K562 (cell line): ENCODE results near the gene ZMIZ1. TPM values are rescaled to one million over a fixed set of nuclear protein-coding genes. Genes with fewer than 3 reads are reported as not detected.

Experiments
- ATAC-seq: fragments of 200-7000 bp; cut with Tn5 transposase; 3 replicates; pipeline ENCODE4 v1.9.1; 2020; ENCODE audit warnings: moderate library complexity
- BruUV-seq: library from RNA; stranded (reverse); fragments of 400-500 nt; replicated peaks from 2 replicates; lab custom pipeline; 2021; lab: Mats Ljungman, UMichigan
- CTCF ChIA-PET: fragments of 300-600 bp; formaldehyde crosslinking; extraction: SDS; loops from one replicate; lab custom pipeline; 2021; ENCODE audit warnings: low intra/inter-chr PET ratio; lab: Yijun Ruan, JAX
- POLR2A ChIA-PET: fragments of 300-600, 350-650 bp; sonication (Branson Sonifier 250); formaldehyde crosslinking; extraction: SDS; loops from one replicate; lab custom pipeline; 2021; ENCODE audit warnings: antibody characterized with exemption, inconsistent platforms; lab: Yijun Ruan, JAX
- DNase-seq, 4 experiments: peaks; one replicate each; pipeline versions ENCODE4 v3.0.0 to v3.0.0-alpha.2; 2011 to 2018; ENCODE audit warnings: low spot score in 3 of 4, mixed read lengths in 3 of 4; ENCODE audit errors: extremely low read depth in 1 of 4
- FAIRE-seq: peaks from 2 replicates; lab custom pipeline; 2011; peaks lifted over from hg19 to GRCh38; lab: Jason Lieb, UNC
- H2AFZ ChIP-seq: 2 replicates; pipeline ENCODE4 v1.6.0; 2011; ENCODE audit warnings: low read depth, low read length, control low read depth, inconsistent platforms
- H3K27ac ChIP-seq: fragments of 200-600 bp; 3 replicates; pipeline ENCODE4 v1.8.0; 2011; ENCODE audit warnings: low read depth, mild to moderate bottlenecking, control low read depth, inconsistent platforms, low read length, moderate library complexity, mixed read lengths; ENCODE audit errors: extremely low read depth
- H3K27me3 ChIP-seq, 2 experiments: fragments of 300-600 bp in 1 of 2; 2 replicates in 1 of 2; 3 replicates in 1 of 2; pipeline versions ENCODE4 v1.6.0 to v1.8.0; 2011; ENCODE audit warnings: inconsistent platforms in 2 of 2, low read length in 2 of 2, mild to moderate bottlenecking in 1 of 2, mixed read lengths in 1 of 2, moderate library complexity in 1 of 2; ENCODE audit not compliant: control insufficient read depth in 2 of 2, insufficient read depth in 2 of 2
- H3K36me3 ChIP-seq: fragments of 300-600 bp; 3 replicates; pipeline ENCODE4 v1.8.0; 2011; ENCODE audit warnings: mild to moderate bottlenecking, low read length, inconsistent platforms; ENCODE audit not compliant: control insufficient read depth, insufficient read depth
- H3K4me1 ChIP-seq, 2 experiments: fragments of 200-600 bp in 1 of 2; replicated peaks in 1 of 2; 2 replicates in 1 of 2; 3 replicates in 1 of 2; pipeline versions ENCODE4 v1.5.1 to v1.8.0; 2011; ENCODE audit warnings: inconsistent platforms in 2 of 2, low read length in 2 of 2, mild to moderate bottlenecking in 1 of 2, mixed read lengths in 1 of 2, moderate library complexity in 1 of 2; ENCODE audit not compliant: control insufficient read depth in 2 of 2, insufficient read depth in 2 of 2
- H3K4me2 ChIP-seq: 2 replicates; pipeline ENCODE4 v1.6.1; 2011; ENCODE audit warnings: low read length, control low read depth, inconsistent platforms, mixed read lengths; ENCODE audit not compliant: insufficient read depth
- H3K4me3 ChIP-seq: fragments of 200-600 bp; sonication (generic), shearing (Covaris generic); 2 replicates; pipeline ENCODE4 v1.5.1; 2016; ENCODE audit warnings: control low read depth, inconsistent platforms
- H3K79me2 ChIP-seq: fragments of 200-600 bp; 3 replicates; pipeline ENCODE4 v1.8.0; 2011; ENCODE audit warnings: low read length, inconsistent platforms; ENCODE audit not compliant: control insufficient read depth, insufficient read depth
- H3K9ac ChIP-seq, 2 experiments: 2 replicates each; pipeline versions ENCODE4 v1.6.0 to v1.6.1; 2011; ENCODE audit warnings: low read depth in 2 of 2, low read length in 2 of 2, control low read depth in 1 of 2, inconsistent platforms in 1 of 2, mild to moderate bottlenecking in 1 of 2, mixed read lengths in 1 of 2; ENCODE audit not compliant: insufficient read depth in 1 of 2
- H3K9me1 ChIP-seq: one replicate; pipeline ENCODE4 v1.6.0; 2011; ENCODE audit warnings: inconsistent platforms, mild to moderate bottlenecking, low read length, moderate library complexity; ENCODE audit not compliant: control insufficient read depth, insufficient read depth
- H3K9me3 ChIP-seq: replicated peaks from 2 replicates; pipeline ENCODE4 v1.5.1; 2011; ENCODE audit warnings: low read depth, low read length, inconsistent platforms; ENCODE audit not compliant: control insufficient read depth, insufficient read depth
- H4K20me1 ChIP-seq: replicated peaks from 2 replicates; pipeline ENCODE4 v1.6.1; 2011; ENCODE audit warnings: low read length, inconsistent platforms, mixed read lengths; ENCODE audit not compliant: control insufficient read depth, insufficient read depth
- ELF2 ChIP-seq: fragments of 250-450 bp; sonication (Bioruptor Pico); IDR thresholded peaks from 2 replicates; pipeline ENCODE4 v1.5.0; 2021; ENCODE audit warnings: mild to moderate bottlenecking
- HMG20B ChIP-seq: fragments of 250-450 bp; sonication (Bioruptor Pico); IDR thresholded peaks from 2 replicates; pipeline ENCODE4 v1.5.0; 2021; ENCODE audit warnings: mild to moderate bottlenecking
- KLF16 ChIP-seq: IDR thresholded peaks from 2 replicates; pipeline ENCODE4 v1.6.1; 2016; ENCODE audit warnings: antibody characterized with exemption
- NCOA1 ChIP-seq: fragments of 450-650 bp; IDR thresholded peaks from 2 replicates; pipeline ENCODE4 v1.6.1; 2016; ENCODE audit warnings: low read depth
- STAT6 ChIP-seq: sonication (generic); formaldehyde crosslinking; IDR thresholded peaks from 2 replicates; pipeline ENCODE4 v1.8.1; 2023; ENCODE audit warnings: mild to moderate bottlenecking, missing genetic modification reagents
- TAF7 ChIP-seq: fragments of 450-650 bp; IDR thresholded peaks from 2 replicates; pipeline ENCODE4 v1.6.1; 2016; ENCODE audit warnings: missing genetic modification characterization, missing compliant biosample characterization
- UBTF ChIP-seq, 2 experiments: IDR thresholded peaks; 2 replicates each; pipeline ENCODE4 v1.6.1; 2012; ENCODE audit warnings: improper control_type of control experiment in 2 of 2, low read depth in 2 of 2, low read length in 2 of 2, borderline replicate concordance in 1 of 2
- ZBTB17 ChIP-seq: fragments of 450-650 bp; formaldehyde crosslinking; IDR thresholded peaks from 2 replicates; pipeline ENCODE4 v1.4.0; 2020; ENCODE audit warnings: mild to moderate bottlenecking
- ZBTB2 ChIP-seq: fragments of 450-650 bp; IDR thresholded peaks from 2 replicates; pipeline ENCODE4 v1.6.1; 2016; ENCODE audit warnings: antibody characterized with exemption
- ZKSCAN3 ChIP-seq: fragments of 250-450 bp; sonication (Bioruptor Pico); IDR thresholded peaks from 2 replicates; pipeline ENCODE4 v1.4.0; 2020
- ZNF639 ChIP-seq, 2 experiments: fragments of 200-800 bp in 1 of 2; sonication (Bioruptor generic) in 1 of 2; sonication (generic) in 1 of 2; formaldehyde crosslinking in 1 of 2; IDR thresholded peaks in 1 of 2; conservative IDR thresholded peaks in 1 of 2; 2 replicates each; pipeline versions ENCODE4 v1.5.0 to v1.6.1; 2016 to 2020; ENCODE audit warnings: missing compliant biosample characterization in 1 of 2, missing genetic modification characterization in 1 of 2, missing genetic modification reagents in 1 of 2
- WGBS: fragments of 100-300 bp; shearing (Covaris generic); methylation state at CpG from one replicate; pipeline ENCODE4 v1.1.6; 2016; ENCODE audit warnings: low coverage, mixed read lengths; ENCODE audit not compliant: insufficient coverage; ENCODE audit errors: missing lambda C conversion rate; 5-methylcytosine and 5-hydroxymethylcytosine counted together
- in situ Hi-C: fragments of 300-500 bp; cut with MboI; formaldehyde crosslinking; loops from 4 replicates; pipeline ENCODE4 v1.15.0; 2018; ENCODE audit warnings: inconsistent platforms, mixed read lengths
- intact Hi-C: fragments of 100-400 bp; cut with micrococcal nuclease; formaldehyde crosslinking; loops from 2 replicates; pipeline ENCODE4 v1.14.2; 2022
- polyA plus RNA-seq, 8 experiments: library from polyadenylated mRNA; depleted of rRNA in 4 of 8; stranded (reverse) in 5 of 8; unstranded in 3 of 8; fragments of >200 nt; fragmentation: Nextera tagmentation in 2 of 8; fragmentation: Illumina TruSeq in 1 of 8; extraction: Ambion mirVana in 2 of 8; extraction: Trizol in 1 of 8; gene quantifications; 2 replicates each; pipeline versions ENCODE4 v1.2.1 to v1.2.3, GENCODE V29; 2011 to 2014; ENCODE audit warnings: inconsistent platforms in 1 of 8, missing spikeins in 1 of 8
- total RNA-seq, 7 experiments: library from RNA; depleted of rRNA in 6 of 7; stranded (reverse); fragments of >200 nt in 6 of 7; fragmentation: Illumina TruSeq in 2 of 7; extraction: Trizol in 2 of 7; gene quantifications; 2 replicates each; pipeline versions ENCODE4 v1.2.1 to v1.2.3, GENCODE V29; 2011 to 2021; ENCODE audit warnings: low replicate concordance in 1 of 7

Gene ZMIZ1
- total and polyA plus RNA-seq, 9 of the 15 experiments (the other 6 are each of a cell fraction or from before 2014, with no cell fraction given) = 1.0 to 37.3 (median 4.3) TPM

- peaks cover 25% of the 10 kb centered on the region; the same call in 1 of the 2 replicates for H4K20me1 ChIP-seq
- TF ChIP-seq STAT6 (CRISPR knock-in tag) (no peak), TAF7 (tag) (no peak), HMG20B (CRISPR knock-in tag) (no peak), KLF16 (peak; percentile 44; the same call in 1 of the 2 replicates), NCOA1 (no peak), ELF2 (CRISPR knock-in tag) (no peak), ZBTB2 (0 out of 2 replicates have a peak, but pooled peaks have one; percentile 22), ZNF639 (CRISPR knock-in tag; conservative IDR thresholded peaks at IDR 0.05 in 1 of 2, IDR thresholded peaks at IDR 0.05 in 1 of 2) (no peak), ZKSCAN3 (CRISPR knock-in tag) (no peak), ZBTB17 (CRISPR knock-in tag) (no peak), UBTF (IDR thresholded peaks at IDR 0.05; ENCODE audit: borderline replicate concordance in 1 of 2, low read depth in 2 of 2, low read length in 2 of 2) (no peak)
These were observed 128.0 kb downstream of the ZMIZ1 start for GRCh38 chr10:79196470-79197461.

More at GRCh38 chr10:79196470-79197461, 128.0 kb downstream of the ZMIZ1 start:
- no peak overlapping the region for H3K4me3 ChIP-seq
- POLR2A ChIA-PET = interaction anchor here (0.6 to 1.7 kb wide), 2 partner anchors 12 to 390 kb away, joined by 5 to 7 read pairs; no protein-coding TSS in a partner anchor
- H3K9me1 ChIP-seq = peaks cover 6% of the 10 kb centered on the region
- DNase-seq (peak; percentile 88 to 91 (median 90)), ATAC-seq (peak; percentile 85), FAIRE-seq (peak; percentile 79)
- H3K4me2 ChIP-seq = no peak overlapping the region
- no peaks in the 10 kb centered on the region for H3K27me3 ChIP-seq
- BruUV-seq = no TSS peak
- peak overlapping the region in 1 of 2 experiments; percentile 65; a peak in 1 of 4 replicates for H3K9ac ChIP-seq
- peaks cover 13 to 36% of the 10 kb centered on the region in 2 experiments for H3K4me1 ChIP-seq
- no peak overlapping the region for H3K27ac ChIP-seq
- no peaks in the 10 kb centered on the region for H3K79me2 ChIP-seq
- peaks cover 14% of the 10 kb centered on the region; the same call in 2 of the 3 replicates for H3K36me3 ChIP-seq
- H2AFZ ChIP-seq = no peak overlapping the region
- intact Hi-C loops (loop anchor here (5.0 to 10.0 kb wide), 6 partner anchors 114 to 1149 kb away; no protein-coding TSS in a partner anchor), in situ Hi-C loops (loop anchor here (5.0 to 25.0 kb wide), 3 partner anchors 109 to 1159 kb away; partner anchors contain the start of genes POLR3A and RPS24)
- no peaks in the 10 kb centered on the region for H3K9me3 ChIP-seq
- CTCF ChIA-PET = interaction anchor here (0.6 to 2.3 kb wide), 5 partner anchors 127 to 1150 kb away, joined by 3 to 11 read pairs (median 7); partner anchors contain the start of gene ZMIZ1
- WGBS = 49% methylated on average over 17 of the region's 18 CpGs
